Lung (tissue), 12 donors: Measurements from ENCODE around the gene HBQ1. TPM values are rescaled to one million over a fixed set of nuclear protein-coding genes. Genes with fewer than 3 reads are reported as not detected.

ENCODE experiments used
- ATAC-seq: fragments of 200-7000 bp; cut with Tn5 transposase; one replicate; pipeline ENCODE4 v1.9.1; 2020; ENCODE audit warnings: moderate number of reproducible peaks; ENCODE audit not compliant: insufficient read depth, low FRiP score
- DNase-seq, 3 donors: peaks; one replicate each; pipeline ENCODE4 v3.0.0-alpha.2; 2013 to 2017
- H3K27ac ChIP-seq, 2 donors: one replicate each; pipeline ENCODE4 v1.5.1; 2013; ENCODE audit warnings: mild to moderate bottlenecking in 2 of 2, moderate library complexity in 2 of 2, control low read depth in 1 of 2, inconsistent platforms in 1 of 2, low read depth in 1 of 2, low read length in 1 of 2
- H3K27me3 ChIP-seq, 3 donors: one replicate each; pipeline ENCODE4 v1.5.1; 2013; ENCODE audit warnings: low read length in 2 of 3; ENCODE audit not compliant: control insufficient read depth in 3 of 3, insufficient read depth in 3 of 3
- H3K36me3 ChIP-seq, 4 donors: one replicate each; pipeline ENCODE4 v1.5.1; 2013; ENCODE audit warnings: low read length in 4 of 4, mild to moderate bottlenecking in 1 of 4, moderate library complexity in 1 of 4; ENCODE audit not compliant: control insufficient read depth in 4 of 4, insufficient read depth in 4 of 4
- H3K4me1 ChIP-seq, 5 donors: one replicate each; pipeline ENCODE4 v1.5.1; 2013; ENCODE audit warnings: low read length in 5 of 5, mild to moderate bottlenecking in 2 of 5, moderate library complexity in 1 of 5; ENCODE audit not compliant: control insufficient read depth in 5 of 5, insufficient read depth in 5 of 5
- H3K4me3 ChIP-seq: one replicate; pipeline ENCODE4 v1.5.1; 2013; ENCODE audit warnings: mild to moderate bottlenecking, control low read depth, moderate library complexity
- H3K9ac ChIP-seq, 2 donors: one replicate each; pipeline ENCODE4 v1.5.1; 2013; ENCODE audit warnings: low read length in 2 of 2, control low read depth in 1 of 2; ENCODE audit not compliant: insufficient read depth in 1 of 2
- H3K9me3 ChIP-seq, 4 donors: one replicate each; pipeline ENCODE4 v1.5.1; 2013; ENCODE audit warnings: low read length in 3 of 4, mild to moderate bottlenecking in 1 of 4, moderate library complexity in 1 of 4; ENCODE audit not compliant: control insufficient read depth in 4 of 4, insufficient read depth in 3 of 4
- WGBS, 2 donors: extraction: QIAGEN DNeasy Blood & Tissue Kit; methylation state at CpG; one replicate each; pipeline ENCODE4 v1.1.7; 2013; 5-methylcytosine and 5-hydroxymethylcytosine counted together
- polyA plus RNA-seq, 2 donors: library from polyadenylated mRNA; stranded (reverse); fragments of 200-250 nt; gene quantifications; one replicate each; pipeline ENCODE4 v1.2.1, GENCODE V29; 2013
- total RNA-seq, 2 donors: library from RNA; depleted of rRNA in 1 of 2; stranded (reverse); fragments of >200 nt in 1 of 2; gene quantifications; one replicate each; pipeline ENCODE4 v1.2.1, GENCODE V29; 2014 to 2021
- TF ChIP-seq, protein P1 (sequence below): IDR thresholded peaks from 2 replicates; pipeline ENCODE4 v1.5.1; 2012; ENCODE audit warnings: mild to moderate bottlenecking; ENCODE audit errors: control extremely low read depth, extremely low read depth
- donor health status: control.
- donor health status: control.
- donor health status: Bipolar disorder and iron deficiency.
- donor health status: healthy.
- donor health status: DM: yes; HTN: yes; CAD: no.

Gene HBQ1
- total and polyA plus RNA-seq, 4 donors = 0.35 to 2.3 TPM; not detected in 2

DNA sequence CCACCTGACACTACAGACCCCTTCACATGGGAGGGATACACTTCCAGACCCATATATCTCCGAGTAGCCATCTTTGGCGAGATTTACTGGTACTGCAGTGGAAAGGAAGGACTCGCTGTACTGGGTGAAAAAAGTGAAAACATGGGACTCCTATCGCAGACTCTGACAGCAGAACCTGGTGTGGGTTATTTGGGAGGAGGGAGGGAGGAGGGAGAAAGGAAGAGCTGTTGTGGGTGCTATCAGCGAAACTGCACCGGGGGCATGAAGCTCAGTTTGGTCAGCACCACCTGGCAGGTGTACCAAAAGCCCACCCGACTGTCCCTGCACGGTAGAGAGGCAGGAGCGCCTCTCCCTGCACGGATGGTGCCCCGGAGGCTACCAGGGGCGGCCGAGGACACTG, 5.0 kb downstream of the HBQ1 start:
- H3K27me3 ChIP-seq = no peaks in the 10 kb centered on the region
- ATAC-seq (no peak), DNase-seq (no peak)
- H3K4me1 ChIP-seq = peaks cover 0 to 11% (median 4%) of the 10 kb centered on the region in 5 donors
- H3K9me3 ChIP-seq = peaks cover 0 to 2% (median 0%) of the 10 kb centered on the region in 4 donors
- H3K27ac ChIP-seq = no peak overlapping the region
- H3K36me3 ChIP-seq = peaks cover 9 to 26% (median 21%) of the 10 kb centered on the region in 4 donors
- TF ChIP-seq, protein P1, sequence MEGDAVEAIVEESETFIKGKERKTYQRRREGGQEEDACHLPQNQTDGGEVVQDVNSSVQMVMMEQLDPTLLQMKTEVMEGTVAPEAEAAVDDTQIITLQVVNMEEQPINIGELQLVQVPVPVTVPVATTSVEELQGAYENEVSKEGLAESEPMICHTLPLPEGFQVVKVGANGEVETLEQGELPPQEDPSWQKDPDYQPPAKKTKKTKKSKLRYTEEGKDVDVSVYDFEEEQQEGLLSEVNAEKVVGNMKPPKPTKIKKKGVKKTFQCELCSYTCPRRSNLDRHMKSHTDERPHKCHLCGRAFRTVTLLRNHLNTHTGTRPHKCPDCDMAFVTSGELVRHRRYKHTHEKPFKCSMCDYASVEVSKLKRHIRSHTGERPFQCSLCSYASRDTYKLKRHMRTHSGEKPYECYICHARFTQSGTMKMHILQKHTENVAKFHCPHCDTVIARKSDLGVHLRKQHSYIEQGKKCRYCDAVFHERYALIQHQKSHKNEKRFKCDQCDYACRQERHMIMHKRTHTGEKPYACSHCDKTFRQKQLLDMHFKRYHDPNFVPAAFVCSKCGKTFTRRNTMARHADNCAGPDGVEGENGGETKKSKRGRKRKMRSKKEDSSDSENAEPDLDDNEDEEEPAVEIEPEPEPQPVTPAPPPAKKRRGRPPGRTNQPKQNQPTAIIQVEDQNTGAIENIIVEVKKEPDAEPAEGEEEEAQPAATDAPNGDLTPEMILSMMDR = no peak
- H3K4me3 ChIP-seq = no peak overlapping the region
- 88 to 92% methylated on average over 13 of the region's 13 CpGs for WGBS, 2 donors
- H3K9ac ChIP-seq = no peak overlapping the region

DNA sequence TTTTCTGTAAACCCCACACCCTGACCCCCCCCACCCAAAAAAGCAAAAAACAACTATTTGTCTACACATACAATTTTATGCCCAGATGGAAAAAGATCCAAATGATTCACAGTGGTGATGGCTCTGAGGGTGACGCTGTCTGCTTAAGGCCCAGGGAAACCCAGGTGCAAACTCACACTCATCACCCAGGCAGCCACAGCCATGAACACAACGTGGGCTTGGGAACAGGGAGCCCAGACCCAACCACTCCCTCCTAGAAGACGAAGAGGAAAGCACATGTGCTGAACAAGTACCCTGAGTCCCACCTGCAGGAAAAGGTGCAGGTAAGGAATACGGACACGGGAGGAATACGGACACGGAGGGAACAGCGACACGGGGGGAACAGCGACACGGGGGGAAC, 5.4 kb downstream of the HBQ1 start:
- H3K4me1 ChIP-seq = peaks cover 0 to 6% (median 4%) of the 10 kb centered on the region in 5 donors
- peaks cover 14 to 30% (median 21%) of the 10 kb centered on the region in 4 donors for H3K36me3 ChIP-seq
- 84 to 90% methylated on average over 10 to 11 of the region's 11 CpGs for WGBS, 2 donors
- H3K9ac ChIP-seq = no peak overlapping the region
- DNase-seq (no peak), ATAC-seq (no peak)
- H3K4me3 ChIP-seq = no peak overlapping the region
- H3K27ac ChIP-seq = no peak overlapping the region
- H3K27me3 ChIP-seq = no peaks in the 10 kb centered on the region
- H3K9me3 ChIP-seq = peaks cover 0 to 2% (median 0%) of the 10 kb centered on the region in 4 donors
- TF ChIP-seq, protein P1 = no peak

DNA sequence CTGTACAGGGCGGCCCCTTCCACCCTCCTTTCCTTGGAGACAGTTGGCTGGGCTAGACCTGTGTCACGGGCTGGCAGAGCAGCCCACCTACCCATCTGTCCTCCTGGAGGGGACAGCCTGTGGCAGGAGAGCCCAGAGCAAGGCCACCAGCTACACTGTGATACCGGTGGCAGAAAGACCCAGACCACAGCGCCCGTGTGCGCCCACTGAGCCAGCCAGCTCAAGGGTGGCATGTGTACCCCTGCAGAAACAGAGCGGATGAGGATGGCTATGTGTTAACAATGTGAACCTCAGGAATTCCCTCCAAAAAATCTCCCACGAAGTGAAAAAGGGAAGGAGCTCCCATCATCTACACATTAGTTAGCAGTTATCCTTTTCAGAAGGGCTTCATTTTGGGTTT, 7.1 kb downstream of the HBQ1 start:
- TF ChIP-seq, protein P1 = no peak
- Histone ChIP-seq H3K9me3 (no peaks in the 10 kb centered on the region), H3K9ac (no peak overlapping the region), H3K36me3 (peaks cover 24 to 41% (median 25%) of the 10 kb centered on the region in 4 donors), H3K27me3 (no peaks in the 10 kb centered on the region), H3K27ac (no peak overlapping the region), H3K4me1 (no peaks in the 10 kb centered on the region), H3K4me3 (no peak overlapping the region)
- DNase-seq (no peak), ATAC-seq (no peak)
- 96 to 97% methylated on average over 8 of the region's 8 CpGs for WGBS, 2 donors

DNA sequence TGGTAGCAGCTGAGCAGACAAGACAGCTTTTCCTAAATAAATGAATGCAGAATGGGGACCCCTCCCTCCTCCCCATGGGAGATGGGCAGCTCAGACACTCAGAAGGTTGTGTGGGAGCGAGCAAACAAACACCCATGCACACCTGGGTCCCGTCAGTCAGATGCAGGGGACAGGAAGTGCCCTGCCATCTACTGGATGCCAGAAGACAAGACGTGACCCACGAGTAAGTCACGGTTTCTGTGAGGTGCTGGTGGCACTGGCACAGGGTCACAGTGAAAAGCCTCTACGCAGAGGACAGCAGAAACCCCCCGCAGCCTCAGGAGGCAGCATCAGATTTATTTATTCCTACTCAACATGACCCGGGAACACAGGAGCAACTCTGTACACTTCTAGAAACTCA, 8.4 kb downstream of the HBQ1 start:
- no peaks in the 10 kb centered on the region for H3K4me1 ChIP-seq
- TF ChIP-seq, protein P1 = no peak
- H3K27me3 ChIP-seq = no peaks in the 10 kb centered on the region
- H3K9ac ChIP-seq = no peak overlapping the region
- no peak for ATAC-seq
- H3K36me3 ChIP-seq = peaks cover 24 to 44% (median 31%) of the 10 kb centered on the region in 4 donors
- no peaks in the 10 kb centered on the region for H3K9me3 ChIP-seq
- WGBS, 2 donors = 65 to 80% methylated on average over 8 of the region's 8 CpGs
- no peak overlapping the region for H3K27ac ChIP-seq
- DNase-seq = no peak
- no peak overlapping the region for H3K4me3 ChIP-seq
